H9 (cell line): ENCODE data around the gene GARIN1A. TPM values are rescaled to one million over a fixed set of nuclear protein-coding genes. Genes with fewer than 3 reads are reported as not detected.

Source experiments
- DNase-seq: peaks from one replicate; pipeline ENCODE4 v3.0.0-alpha.2; 2017
- H2AFZ ChIP-seq: one replicate; pipeline ENCODE4 v1.6.1; 2013; ENCODE audit warnings: mild to moderate bottlenecking, low read length, control low read depth, moderate library complexity
- H2AK5ac ChIP-seq: 2 replicates; pipeline ENCODE4 v1.6.1; 2013; ENCODE audit warnings: low read length, control low read depth, mixed read lengths; ENCODE audit not compliant: insufficient read length
- H2BK120ac ChIP-seq: one replicate; pipeline ENCODE4 v1.6.1; 2013; ENCODE audit warnings: low read depth, mild to moderate bottlenecking, low read length, control low read depth, inconsistent platforms; ENCODE audit not compliant: poor library complexity, severe bottlenecking
- H2BK12ac ChIP-seq: 2 replicates; pipeline ENCODE4 v1.6.1; 2013; ENCODE audit warnings: low read length, control low read depth, mixed read lengths, low read depth; ENCODE audit not compliant: insufficient read length
- H2BK15ac ChIP-seq: 2 replicates; pipeline ENCODE4 v1.6.1; 2013; ENCODE audit warnings: low read depth, low read length, control low read depth
- H2BK20ac ChIP-seq: one replicate; pipeline ENCODE4 v1.6.1; 2013; ENCODE audit warnings: low read depth, mild to moderate bottlenecking, low read length, control low read depth, inconsistent platforms; ENCODE audit not compliant: poor library complexity, severe bottlenecking
- H2BK5ac ChIP-seq: 2 replicates; pipeline ENCODE4 v1.6.1; 2013; ENCODE audit warnings: low read length, control low read depth, mixed read lengths; ENCODE audit not compliant: insufficient read length
- H3K14ac ChIP-seq: 2 replicates; pipeline ENCODE4 v1.6.1; 2013; ENCODE audit warnings: low read length, control low read depth; ENCODE audit not compliant: insufficient read depth
- H3K18ac ChIP-seq: 2 replicates; pipeline ENCODE4 v1.6.1; 2013; ENCODE audit warnings: low read depth, mild to moderate bottlenecking, mixed read lengths, low read length, control low read depth; ENCODE audit not compliant: insufficient read length
- H3K23ac ChIP-seq: 2 replicates; pipeline ENCODE4 v1.6.1; 2013; ENCODE audit warnings: low read length, control low read depth, mixed read lengths, low read depth; ENCODE audit not compliant: insufficient read length
- H3K23me2 ChIP-seq: 2 replicates; pipeline ENCODE4 v1.6.1; 2013; ENCODE audit warnings: low read depth, mild to moderate bottlenecking, mixed read lengths, low read length, control low read depth; ENCODE audit not compliant: insufficient read length, poor library complexity, severe bottlenecking
- H3K27ac ChIP-seq: 2 replicates; pipeline ENCODE4 v1.5.1; 2013; ENCODE audit warnings: low read length, control low read depth, mixed read lengths, low read depth; ENCODE audit not compliant: insufficient read length
- H3K27me3 ChIP-seq: 2 replicates; pipeline ENCODE4 v1.6.1; 2013; ENCODE audit warnings: low read length, control low read depth, inconsistent platforms; ENCODE audit not compliant: insufficient read depth
- H3K4ac ChIP-seq: 2 replicates; pipeline ENCODE4 v1.6.1; 2013; ENCODE audit warnings: low read depth, mild to moderate bottlenecking, control low read depth, inconsistent platforms, low read length, moderate library complexity
- H3K4me1 ChIP-seq: 2 replicates; pipeline ENCODE4 v1.6.1; 2013; ENCODE audit warnings: low read length, control low read depth, inconsistent platforms; ENCODE audit not compliant: insufficient read depth
- H3K4me2 ChIP-seq: 2 replicates; pipeline ENCODE4 v1.6.1; 2013; ENCODE audit warnings: low read length, control low read depth, mixed read lengths; ENCODE audit not compliant: insufficient read length, insufficient read depth
- H3K56ac ChIP-seq: 2 replicates; pipeline ENCODE4 v1.6.1; 2013; ENCODE audit warnings: low read depth, mild to moderate bottlenecking, mixed read lengths, low read length, control low read depth; ENCODE audit not compliant: insufficient read length
- H3K79me1 ChIP-seq: 2 replicates; pipeline ENCODE4 v1.6.1; 2013; ENCODE audit warnings: low read depth, mild to moderate bottlenecking, moderate library complexity, low read length, control low read depth, inconsistent platforms; ENCODE audit not compliant: insufficient read depth, poor library complexity, severe bottlenecking
- H3K79me2 ChIP-seq: 2 replicates; pipeline ENCODE4 v1.6.1; 2013; ENCODE audit warnings: low read length, control low read depth, inconsistent platforms; ENCODE audit not compliant: insufficient read depth
- H3K9ac ChIP-seq: 2 replicates; pipeline ENCODE4 v1.6.1; 2013; ENCODE audit warnings: low read length, control low read depth, mixed read lengths; ENCODE audit not compliant: insufficient read length; ENCODE audit errors: extremely low read depth
- H3K9me3 ChIP-seq: one replicate; pipeline ENCODE4 v1.6.1; 2013; ENCODE audit warnings: low read depth, low read length, inconsistent platforms; ENCODE audit not compliant: control insufficient read depth
- H3T11ph ChIP-seq: one replicate; pipeline ENCODE4 v1.6.1; 2013; ENCODE audit warnings: mild to moderate bottlenecking, low read length, control low read depth, inconsistent platforms
- H4K20me1 ChIP-seq: one replicate; pipeline ENCODE4 v1.6.1; 2013; ENCODE audit not compliant: control insufficient read depth, insufficient read length, insufficient read depth
- H4K5ac ChIP-seq: 2 replicates; pipeline ENCODE4 v1.6.1; 2013; ENCODE audit warnings: low read depth, mild to moderate bottlenecking, mixed read lengths, low read length, control low read depth; ENCODE audit not compliant: insufficient read length
- H4K8ac ChIP-seq: replicated peaks from 2 replicates; pipeline ENCODE4 v1.6.1; 2013; ENCODE audit warnings: low read length, control low read depth, mixed read lengths, low read depth; ENCODE audit not compliant: insufficient read length
- H4K91ac ChIP-seq: 2 replicates; pipeline ENCODE4 v1.6.1; 2013; ENCODE audit warnings: low read depth, mild to moderate bottlenecking, moderate library complexity, mixed read lengths, low read length, control low read depth; ENCODE audit not compliant: insufficient read length
- H3K27ac Mint-ChIP-seq, 3 experiments: 2 replicates in 2 of 3; 3 replicates in 1 of 3; pipeline ENCODE4 v1.8.0; 2020 to 2021; ENCODE audit warnings: mixed read lengths in 3 of 3, mild to moderate bottlenecking in 1 of 3, moderate library complexity in 1 of 3
- H3K27me3 Mint-ChIP-seq: 2 replicates; pipeline ENCODE4 v1.8.0; 2021; ENCODE audit warnings: low read depth, mild to moderate bottlenecking, moderate library complexity, mixed read lengths
- H3K36me3 Mint-ChIP-seq, 3 experiments: 2 replicates in 2 of 3; 3 replicates in 1 of 3; pipeline ENCODE4 v1.8.0; 2020 to 2021; ENCODE audit warnings: low read depth in 3 of 3, mixed read lengths in 3 of 3; ENCODE audit not compliant: insufficient read depth in 1 of 3
- H3K4me1 Mint-ChIP-seq, 2 experiments: 2 replicates each; pipeline ENCODE4 v1.8.0; 2020; ENCODE audit warnings: mixed read lengths in 2 of 2
- H3K4me3 Mint-ChIP-seq, 2 experiments: 2 replicates in 1 of 2; 3 replicates in 1 of 2; pipeline ENCODE4 v1.8.0; 2020 to 2021; ENCODE audit warnings: mild to moderate bottlenecking in 2 of 2, mixed read lengths in 2 of 2, moderate library complexity in 1 of 2
- H3K9me3 Mint-ChIP-seq, 2 experiments: 2 replicates in 1 of 2; 3 replicates in 1 of 2; pipeline ENCODE4 v1.8.0; 2020; ENCODE audit warnings: mild to moderate bottlenecking in 2 of 2, mixed read lengths in 2 of 2, moderate library complexity in 1 of 2
- WGBS: extraction: QIAGEN DNeasy Blood & Tissue Kit; methylation state at CpG from one replicate; pipeline ENCODE4 v1.1.7; 2013; ENCODE audit warnings: missing lambda C conversion rate, low lambda C conversion rate, mixed read lengths; ENCODE audit not compliant: insufficient read length; ENCODE audit errors: extremely low coverage; 5-methylcytosine and 5-hydroxymethylcytosine counted together
- total RNA-seq: library from RNA; stranded (reverse); gene quantifications from 2 replicates; pipeline ENCODE4 v1.2.1, GENCODE V29; 2021
- TF ChIP-seq, protein P1 (sequence below): fragments of 200-600 bp; sonication (generic); conservative IDR thresholded peaks from 3 replicates; pipeline ENCODE4 v1.8.0; 2021; ENCODE audit warnings: antibody characterized with exemption, mild to moderate bottlenecking

Gene GARIN1A
- total RNA-seq, 1 experiment from 2014 or later, result 0.98 TPM

DNA sequence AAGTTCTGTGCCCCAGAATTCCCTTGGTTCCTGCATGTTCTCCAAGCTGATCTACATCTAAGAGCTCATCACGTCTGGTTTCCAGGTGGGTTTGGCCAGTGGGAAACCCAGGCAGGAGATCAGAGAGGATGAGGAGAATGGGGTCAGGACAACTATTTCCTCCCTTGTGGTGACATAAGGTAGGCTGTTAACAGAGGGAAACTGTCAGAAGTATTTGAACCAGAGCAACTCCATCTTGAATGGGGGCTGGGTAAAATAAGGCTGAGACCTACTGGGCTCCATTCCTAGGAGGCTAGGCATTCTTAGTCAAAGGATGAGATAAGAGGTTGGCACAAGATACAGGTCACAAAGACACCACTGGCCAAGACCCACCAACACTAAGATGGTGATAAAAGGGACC lies 19.1 kb downstream of the GARIN1A start:
- TF ChIP-seq, protein P1, sequence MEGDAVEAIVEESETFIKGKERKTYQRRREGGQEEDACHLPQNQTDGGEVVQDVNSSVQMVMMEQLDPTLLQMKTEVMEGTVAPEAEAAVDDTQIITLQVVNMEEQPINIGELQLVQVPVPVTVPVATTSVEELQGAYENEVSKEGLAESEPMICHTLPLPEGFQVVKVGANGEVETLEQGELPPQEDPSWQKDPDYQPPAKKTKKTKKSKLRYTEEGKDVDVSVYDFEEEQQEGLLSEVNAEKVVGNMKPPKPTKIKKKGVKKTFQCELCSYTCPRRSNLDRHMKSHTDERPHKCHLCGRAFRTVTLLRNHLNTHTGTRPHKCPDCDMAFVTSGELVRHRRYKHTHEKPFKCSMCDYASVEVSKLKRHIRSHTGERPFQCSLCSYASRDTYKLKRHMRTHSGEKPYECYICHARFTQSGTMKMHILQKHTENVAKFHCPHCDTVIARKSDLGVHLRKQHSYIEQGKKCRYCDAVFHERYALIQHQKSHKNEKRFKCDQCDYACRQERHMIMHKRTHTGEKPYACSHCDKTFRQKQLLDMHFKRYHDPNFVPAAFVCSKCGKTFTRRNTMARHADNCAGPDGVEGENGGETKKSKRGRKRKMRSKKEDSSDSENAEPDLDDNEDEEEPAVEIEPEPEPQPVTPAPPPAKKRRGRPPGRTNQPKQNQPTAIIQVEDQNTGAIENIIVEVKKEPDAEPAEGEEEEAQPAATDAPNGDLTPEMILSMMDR, result no peak
- Histone ChIP-seq H3K18ac (no peak overlapping the region), H2BK120ac (no peak overlapping the region), H3K27ac (no peak overlapping the region), H2BK20ac (no peak overlapping the region), H4K5ac (no peak overlapping the region), H4K91ac (no peak overlapping the region), H3K79me1 (no peaks in the 10 kb centered on the region), H3K9me3 (no peaks in the 10 kb centered on the region), H3K4ac (no peak overlapping the region), H2BK5ac (no peak overlapping the region), H3K56ac (no peak overlapping the region), H3K9ac (no peak overlapping the region), H3K14ac (no peak overlapping the region), H2AK5ac (no peak overlapping the region), H3K4me1 (no peaks in the 10 kb centered on the region), H3K23ac (no peak overlapping the region), H3K27me3 (no peaks in the 10 kb centered on the region), H3K23me2 (no peaks in the 10 kb centered on the region), H2BK12ac (no peak overlapping the region), H3T11ph (no peak overlapping the region), H4K20me1 (no peaks in the 10 kb centered on the region), H3K79me2 (no peaks in the 10 kb centered on the region), H2AFZ (no peak overlapping the region), H4K8ac (no peak overlapping the region), H2BK15ac (no peak overlapping the region), H3K4me2 (no peak overlapping the region)
- no peak overlapping the region for H3K27ac Mint-ChIP-seq
- DNase-seq, result no peak
- WGBS, result no CpG with 5 or more reads among the region's 1 CpG
- H3K36me3 Mint-ChIP-seq, result peaks cover 0 to 2% (median 0%) of the 10 kb centered on the region in 3 experiments; a peak in 3 of 7 replicates
- H3K4me3 Mint-ChIP-seq, result no peak overlapping the region
- H3K4me1 Mint-ChIP-seq, result peaks cover 6 to 7% of the 10 kb centered on the region in 2 experiments
- H3K27me3 Mint-ChIP-seq, result peaks cover 9% of the 10 kb centered on the region
- H3K9me3 Mint-ChIP-seq, result peaks cover 8 to 11% of the 10 kb centered on the region in 2 experiments; a peak in 4 of 5 replicates
